CD14-positive monocyte (primary cell): ENCODE results near the gene CBLC. TPM values are rescaled to one million over a fixed set of nuclear protein-coding genes. Genes with fewer than 3 reads are reported as not detected.

ENCODE experiments used
- DNase-seq, 3 donors: peaks; one replicate each; pipeline ENCODE4 v3.0.0-alpha.2; 2011 to 2022
- H2AFZ ChIP-seq: 2 replicates; pipeline ENCODE4 v1.6.0; 2012; ENCODE audit warnings: mild to moderate bottlenecking, low read depth, low read length, inconsistent platforms; ENCODE audit not compliant: insufficient read depth, poor library complexity, severe bottlenecking
- H3K27ac ChIP-seq, 2 donors: 1 replicate in 1 of 2; 2 replicates in 1 of 2; pipeline ENCODE4 v1.5.1; 2012 to 2013; ENCODE audit warnings: low read length in 2 of 2, control low read depth in 1 of 2, inconsistent platforms in 1 of 2, low read depth in 1 of 2, mild to moderate bottlenecking in 1 of 2
- H3K27me3 ChIP-seq, 2 donors: one replicate each; pipeline versions ENCODE4 v1.6.0 to v1.6.1; 2011 to 2013; ENCODE audit warnings: low read length in 2 of 2; ENCODE audit not compliant: control insufficient read depth in 2 of 2, insufficient read depth in 2 of 2
- H3K36me3 ChIP-seq, 2 donors: replicated peaks in 1 of 2; 1 replicate in 1 of 2; 2 replicates in 1 of 2; pipeline versions ENCODE4 v1.5.1 to v1.6.1; 2012 to 2013; ENCODE audit warnings: low read length in 2 of 2, control low read depth in 1 of 2, inconsistent platforms in 1 of 2, mild to moderate bottlenecking in 1 of 2; ENCODE audit not compliant: insufficient read depth in 2 of 2, control insufficient read depth in 1 of 2
- H3K4me1 ChIP-seq, 2 donors: 1 replicate in 1 of 2; 2 replicates in 1 of 2; pipeline versions ENCODE4 v1.5.1 to v1.6.1; 2012 to 2013; ENCODE audit warnings: low read length in 2 of 2, control low read depth in 1 of 2, inconsistent platforms in 1 of 2, mild to moderate bottlenecking in 1 of 2, moderate library complexity in 1 of 2; ENCODE audit not compliant: insufficient read depth in 2 of 2, control insufficient read depth in 1 of 2
- H3K4me2 ChIP-seq: replicated peaks from 2 replicates; pipeline ENCODE3; 2012; ENCODE audit warnings: low read length, moderate library complexity, mild to moderate bottlenecking; ENCODE audit not compliant: poor library complexity, severe bottlenecking; ENCODE audit errors: extremely low read depth
- H3K4me3 ChIP-seq, 3 experiments: fragments of 200-600 bp in 1 of 3; sonication (generic) in 1 of 3; replicated peaks in 1 of 3; 1 replicate in 2 of 3; 2 replicates in 1 of 3; pipeline ENCODE4 v1.5.1; 2011 to 2013; ENCODE audit warnings: low read length in 3 of 3, mild to moderate bottlenecking in 3 of 3, control low read depth in 2 of 3, low read depth in 2 of 3, inconsistent platforms in 1 of 3, moderate library complexity in 1 of 3
- H3K79me2 ChIP-seq: 2 replicates; pipeline ENCODE4 v1.6.0; 2012; ENCODE audit warnings: mild to moderate bottlenecking, control low read depth, inconsistent platforms, low read length, moderate library complexity; ENCODE audit not compliant: insufficient read depth
- H3K9ac ChIP-seq: 2 replicates; pipeline ENCODE4 v1.6.0; 2017; ENCODE audit warnings: low read length, mild to moderate bottlenecking; ENCODE audit not compliant: insufficient read depth, poor library complexity, severe bottlenecking
- H3K9me3 ChIP-seq, 2 donors: replicated peaks in 1 of 2; 1 replicate in 1 of 2; 2 replicates in 1 of 2; pipeline versions ENCODE4 v1.5.1 to v1.6.1; 2012 to 2013; ENCODE audit warnings: low read length in 2 of 2, control low read depth in 1 of 2; ENCODE audit not compliant: control insufficient read depth in 1 of 2, insufficient read depth in 1 of 2
- H4K20me1 ChIP-seq: 2 replicates; pipeline ENCODE4 v1.6.0; 2012; ENCODE audit warnings: mild to moderate bottlenecking, low read length, control low read depth, moderate library complexity; ENCODE audit not compliant: insufficient read depth
- H3K27ac Mint-ChIP-seq, 7 donors: one replicate each; pipeline ENCODE4 v1.8.0; 2020; ENCODE audit warnings: mild to moderate bottlenecking in 7 of 7, mixed read lengths in 7 of 7, moderate library complexity in 6 of 7, inconsistent platforms in 2 of 7
- H3K27me3 Mint-ChIP-seq, 3 donors: one replicate each; pipeline ENCODE4 v1.8.0; 2021 to 2022; ENCODE audit warnings: low read depth in 3 of 3, mild to moderate bottlenecking in 3 of 3, mixed read lengths in 3 of 3, moderate library complexity in 3 of 3, inconsistent platforms in 1 of 3
- H3K36me3 Mint-ChIP-seq, 2 donors: one replicate each; pipeline ENCODE4 v1.8.0; 2020; ENCODE audit warnings: mixed read lengths in 2 of 2, inconsistent platforms in 1 of 2, mild to moderate bottlenecking in 1 of 2
- H3K4me1 Mint-ChIP-seq: one replicate; pipeline ENCODE4 v1.8.0; 2020; ENCODE audit warnings: mild to moderate bottlenecking, mixed read lengths
- H3K4me3 Mint-ChIP-seq, 2 donors: one replicate each; pipeline ENCODE4 v1.8.0; 2020; ENCODE audit warnings: mild to moderate bottlenecking in 2 of 2, mixed read lengths in 2 of 2, moderate library complexity in 1 of 2
- H3K9me3 Mint-ChIP-seq, 7 donors: one replicate each; pipeline ENCODE4 v1.8.0; 2020 to 2022; ENCODE audit warnings: mixed read lengths in 7 of 7, mild to moderate bottlenecking in 6 of 7, moderate library complexity in 6 of 7, inconsistent platforms in 2 of 7
- WGBS: methylation state at CpG from one replicate; pipeline ENCODE4 v1.1.5; 2013; ENCODE audit warnings: missing lambda C conversion rate; ENCODE audit not compliant: insufficient coverage; 5-methylcytosine and 5-hydroxymethylcytosine counted together
- intact Hi-C, 2 donors: fragments of 100-400 bp; cut with micrococcal nuclease; formaldehyde crosslinking; loops; one replicate each; pipeline versions ENCODE4 v1.15.0 to v1.15.1; 2023
- polyA plus RNA-seq, 3 donors: library from polyadenylated mRNA; depleted of rRNA in 1 of 3; unstranded in 2 of 3; stranded (reverse) in 1 of 3; fragments of 300-500 nt in 2 of 3; fragments of >200 nt in 1 of 3; fragmentation: Illumina TruSeq in 2 of 3; gene quantifications; 1 replicate in 2 of 3; 2 replicates in 1 of 3; pipeline ENCODE4 v1.2.3, GENCODE V29; 2012 to 2021
- TF ChIP-seq, protein P1 (sequence below): fragments of 200-600 bp; IDR thresholded peaks from one replicate; pipeline ENCODE4 v1.8.0; 2022; ENCODE audit warnings: antibody characterized with exemption, mild to moderate bottlenecking

Gene CBLC
- polyA plus RNA-seq, 3 donors: not detected

DNA sequence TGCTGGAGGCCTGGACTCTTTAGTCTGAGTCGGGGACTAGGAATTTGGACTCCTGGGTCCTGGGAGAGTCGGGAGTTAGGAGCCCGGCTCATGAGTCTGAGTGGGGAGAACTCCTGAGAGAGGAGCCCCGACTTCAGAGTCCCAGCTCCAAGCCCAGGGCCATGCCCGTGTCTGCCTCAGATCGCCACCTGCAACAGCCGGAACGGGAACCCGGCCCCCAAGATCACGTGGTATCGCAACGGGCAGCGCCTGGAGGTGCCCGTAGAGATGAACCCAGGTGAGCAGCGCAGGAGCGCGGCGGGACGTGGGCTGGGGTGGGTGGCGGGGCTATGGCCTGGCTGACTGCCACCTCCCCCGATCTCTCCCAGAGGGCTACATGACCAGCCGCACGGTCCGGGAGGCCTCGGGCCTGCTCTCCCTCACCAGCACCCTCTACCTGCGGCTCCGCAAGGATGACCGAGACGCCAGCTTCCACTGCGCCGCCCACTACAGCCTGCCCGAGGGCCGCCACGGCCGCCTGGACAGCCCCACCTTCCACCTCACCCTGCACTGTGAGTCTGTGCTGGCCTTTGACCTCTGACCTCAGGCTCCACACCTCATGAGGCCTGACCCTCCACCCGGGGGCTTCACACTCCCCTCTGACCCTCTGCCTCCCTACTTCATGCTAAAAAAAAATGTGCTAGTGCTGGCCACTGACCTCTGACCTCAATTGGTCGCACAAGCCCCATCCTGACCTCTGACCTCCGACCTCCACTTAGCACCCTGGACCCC, 35.6 kb downstream of the CBLC start:
- TF ChIP-seq, protein P1, sequence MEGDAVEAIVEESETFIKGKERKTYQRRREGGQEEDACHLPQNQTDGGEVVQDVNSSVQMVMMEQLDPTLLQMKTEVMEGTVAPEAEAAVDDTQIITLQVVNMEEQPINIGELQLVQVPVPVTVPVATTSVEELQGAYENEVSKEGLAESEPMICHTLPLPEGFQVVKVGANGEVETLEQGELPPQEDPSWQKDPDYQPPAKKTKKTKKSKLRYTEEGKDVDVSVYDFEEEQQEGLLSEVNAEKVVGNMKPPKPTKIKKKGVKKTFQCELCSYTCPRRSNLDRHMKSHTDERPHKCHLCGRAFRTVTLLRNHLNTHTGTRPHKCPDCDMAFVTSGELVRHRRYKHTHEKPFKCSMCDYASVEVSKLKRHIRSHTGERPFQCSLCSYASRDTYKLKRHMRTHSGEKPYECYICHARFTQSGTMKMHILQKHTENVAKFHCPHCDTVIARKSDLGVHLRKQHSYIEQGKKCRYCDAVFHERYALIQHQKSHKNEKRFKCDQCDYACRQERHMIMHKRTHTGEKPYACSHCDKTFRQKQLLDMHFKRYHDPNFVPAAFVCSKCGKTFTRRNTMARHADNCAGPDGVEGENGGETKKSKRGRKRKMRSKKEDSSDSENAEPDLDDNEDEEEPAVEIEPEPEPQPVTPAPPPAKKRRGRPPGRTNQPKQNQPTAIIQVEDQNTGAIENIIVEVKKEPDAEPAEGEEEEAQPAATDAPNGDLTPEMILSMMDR: no peak
- H2AFZ ChIP-seq: no peak overlapping the region
- peaks cover 6 to 10% of the 10 kb centered on the region in 2 donors for H3K4me1 ChIP-seq
- no peak overlapping the region for H3K27ac ChIP-seq
- Mint-ChIP-seq H3K9me3 (peaks cover 0 to 5% (median 0%) of the 10 kb centered on the region in 7 donors), H3K4me1 (peaks cover 10% of the 10 kb centered on the region), H3K27ac (peak overlapping the region in 1 of 7 donors; percentile 77), H3K36me3 (no peaks in the 10 kb centered on the region), H3K27me3 (peaks cover 17 to 21% (median 19%) of the 10 kb centered on the region in 3 donors), H3K4me3 (no peak overlapping the region)
- no peak overlapping the region for H3K9ac ChIP-seq
- H3K4me3 ChIP-seq: no peak overlapping the region
- H4K20me1 ChIP-seq: no peaks in the 10 kb centered on the region
- no peaks in the 10 kb centered on the region for H3K9me3 ChIP-seq
- H3K36me3 ChIP-seq: no peaks in the 10 kb centered on the region
- H3K79me2 ChIP-seq: no peaks in the 10 kb centered on the region
- WGBS: 97% methylated on average over 33 of the region's 38 CpGs
- no peak for DNase-seq
- no peak overlapping the region for H3K4me2 ChIP-seq
- intact Hi-C loops: no loop called here
- peaks cover 3 to 15% of the 10 kb centered on the region in 2 donors for H3K27me3 ChIP-seq

DNA sequence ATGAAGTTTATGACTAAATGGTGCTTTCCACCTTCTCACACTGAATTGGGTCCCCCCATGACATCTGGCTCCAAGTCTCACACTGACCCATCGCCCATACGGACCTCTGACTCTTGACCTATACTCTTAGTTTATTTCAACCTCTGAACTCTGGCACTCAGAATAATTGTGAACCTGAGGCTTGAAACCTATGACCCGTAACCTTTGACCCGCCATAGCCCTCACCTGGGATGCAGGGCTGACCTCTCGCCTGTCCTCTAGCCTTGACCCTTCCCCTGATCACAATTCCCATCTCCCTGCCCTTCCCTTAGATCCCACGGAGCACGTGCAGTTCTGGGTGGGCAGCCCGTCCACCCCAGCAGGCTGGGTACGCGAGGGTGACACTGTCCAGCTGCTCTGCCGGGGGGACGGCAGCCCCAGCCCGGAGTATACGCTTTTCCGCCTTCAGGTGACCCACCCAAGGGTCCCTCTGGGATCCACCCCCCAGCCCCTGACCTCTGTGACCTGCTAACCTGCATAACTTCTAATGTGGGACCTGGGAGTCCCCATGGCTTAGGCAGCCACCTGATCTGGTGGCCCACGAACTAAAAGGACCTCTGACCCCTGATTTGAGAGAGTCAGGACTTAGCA, 36.3 kb downstream of the CBLC start:
- no peak for DNase-seq
- Mint-ChIP-seq H3K27ac (no peak overlapping the region), H3K27me3 (peaks cover 15 to 17% (median 15%) of the 10 kb centered on the region in 3 donors)

More for the DNA sequence above, 36.3 kb downstream of the CBLC start:
- Mint-ChIP-seq H3K9me3 (peaks cover 0 to 5% (median 0%) of the 10 kb centered on the region in 7 donors), H3K4me3 (no peak overlapping the region), H3K36me3 (no peaks in the 10 kb centered on the region), H3K4me1 (peaks cover 6% of the 10 kb centered on the region)
- H3K4me3 ChIP-seq: no peak overlapping the region
- H3K9me3 ChIP-seq: no peaks in the 10 kb centered on the region
- no peaks in the 10 kb centered on the region for H3K79me2 ChIP-seq
- H3K36me3 ChIP-seq: no peaks in the 10 kb centered on the region
- TF ChIP-seq, protein P1: no peak
- H3K4me2 ChIP-seq: no peak overlapping the region
- no peak overlapping the region for H2AFZ ChIP-seq
- peaks cover 3 to 9% of the 10 kb centered on the region in 2 donors for H3K27me3 ChIP-seq
- no peaks in the 10 kb centered on the region for H4K20me1 ChIP-seq
- H3K4me1 ChIP-seq: peaks cover 6% of the 10 kb centered on the region in 2 donors
- WGBS: 98% methylated on average over 16 of the region's 16 CpGs
- H3K9ac ChIP-seq: no peak overlapping the region
- no peak overlapping the region for H3K27ac ChIP-seq
- intact Hi-C loops: no loop called here
